ENCODE data around the gene FBXW4.

Gene FBXW4

DNA sequence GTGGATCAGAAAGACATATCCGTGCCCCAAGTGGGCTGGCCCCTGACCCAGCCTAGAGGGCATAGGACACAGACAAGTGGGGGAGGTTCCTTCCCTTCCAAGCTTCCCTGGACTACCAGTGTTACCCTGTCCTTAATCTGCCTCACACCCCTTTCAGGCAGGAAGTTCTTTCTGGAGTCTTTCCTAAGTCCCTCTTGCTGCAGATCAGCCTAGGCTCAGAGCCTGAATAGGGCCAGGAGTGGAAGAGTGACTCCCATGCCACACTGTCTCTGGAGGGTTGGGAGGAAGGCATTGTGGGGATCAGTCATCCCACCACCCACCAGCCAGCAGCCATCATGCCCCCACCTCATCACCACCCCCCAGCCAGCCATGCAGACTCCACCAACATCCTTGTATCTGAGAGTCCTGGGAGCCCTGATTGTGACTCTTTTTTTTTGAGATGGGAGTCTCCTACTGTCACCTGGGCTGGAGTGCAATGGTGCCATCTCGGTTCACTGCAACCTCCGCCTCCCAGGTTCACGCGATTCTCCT is 129.5 kb downstream of the FBXW4 start:
- DNase-seq, result no peak

DNA sequence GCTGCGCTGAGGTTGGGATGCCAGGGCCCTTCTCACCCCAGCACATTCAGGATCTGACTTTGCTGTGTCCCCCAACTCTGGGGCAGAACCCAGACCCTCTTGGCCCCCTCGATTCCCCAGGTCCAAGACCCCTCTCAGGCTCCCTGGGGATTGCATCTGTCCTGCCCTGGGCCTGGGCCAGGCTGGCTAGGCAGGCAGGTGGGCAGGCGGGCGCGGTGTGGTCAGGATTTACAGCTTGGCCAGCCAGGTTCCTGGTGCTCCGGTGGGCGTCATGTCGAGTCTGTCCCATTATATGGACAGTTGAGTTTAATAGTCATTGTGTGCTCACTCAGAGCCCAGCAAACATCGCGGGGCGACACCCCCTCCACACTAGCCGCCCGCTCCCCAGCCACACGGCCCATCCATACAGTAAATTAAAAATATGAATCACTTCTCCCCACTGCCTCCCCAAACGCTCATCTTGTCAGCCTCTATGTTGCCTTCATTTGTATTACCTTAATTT is 130.4 kb downstream of the FBXW4 start:
- DNase-seq, result no peak

DNA sequence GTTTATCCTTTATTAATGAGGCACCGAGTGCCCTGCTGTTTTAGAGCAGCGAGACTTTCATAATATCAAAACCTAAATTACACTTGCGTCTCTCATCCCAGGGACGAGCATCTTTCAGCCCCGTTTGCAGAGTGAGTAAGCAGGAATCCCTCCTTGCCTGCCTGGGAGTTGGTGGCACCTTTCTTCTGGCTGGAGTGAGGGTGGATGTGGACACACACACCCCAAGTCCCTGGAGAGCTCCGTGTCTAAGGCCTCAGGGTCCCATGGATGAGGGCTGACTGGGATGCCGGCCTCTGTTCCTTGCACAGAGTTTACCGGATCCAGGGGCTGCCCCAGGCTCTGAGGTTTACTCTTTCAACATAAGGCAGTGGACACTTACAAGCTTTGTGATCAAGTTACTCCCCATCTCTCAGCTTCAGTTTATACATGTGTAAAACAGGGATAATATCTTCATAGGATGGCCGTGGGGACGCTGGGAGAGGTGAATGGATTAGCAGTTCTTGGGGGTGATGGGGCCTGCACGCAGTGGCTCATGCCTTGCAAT is 131.4 kb downstream of the FBXW4 start:
- DNase-seq, result no peak

DNA sequence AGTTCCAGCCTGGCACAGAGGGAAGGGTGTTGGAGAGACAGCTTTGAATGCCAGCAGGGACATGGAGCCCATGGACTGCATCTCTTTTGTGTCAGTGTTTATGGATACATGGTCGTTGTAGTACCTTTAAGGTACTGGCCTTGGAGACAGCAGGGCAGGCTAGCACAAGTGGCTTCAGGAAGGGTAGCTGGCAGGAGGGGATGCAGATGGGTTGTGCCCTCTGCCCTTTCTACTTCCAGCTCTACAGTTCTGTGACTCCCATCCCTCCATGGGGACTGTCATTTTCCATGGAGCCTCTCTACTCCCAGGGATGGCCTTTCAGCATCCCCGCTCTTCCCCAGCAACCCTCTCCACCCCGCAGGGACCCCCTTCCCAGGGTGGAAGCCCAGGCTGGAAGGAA is 132.0 kb downstream of the FBXW4 start:
- no peak for DNase-seq

DNA sequence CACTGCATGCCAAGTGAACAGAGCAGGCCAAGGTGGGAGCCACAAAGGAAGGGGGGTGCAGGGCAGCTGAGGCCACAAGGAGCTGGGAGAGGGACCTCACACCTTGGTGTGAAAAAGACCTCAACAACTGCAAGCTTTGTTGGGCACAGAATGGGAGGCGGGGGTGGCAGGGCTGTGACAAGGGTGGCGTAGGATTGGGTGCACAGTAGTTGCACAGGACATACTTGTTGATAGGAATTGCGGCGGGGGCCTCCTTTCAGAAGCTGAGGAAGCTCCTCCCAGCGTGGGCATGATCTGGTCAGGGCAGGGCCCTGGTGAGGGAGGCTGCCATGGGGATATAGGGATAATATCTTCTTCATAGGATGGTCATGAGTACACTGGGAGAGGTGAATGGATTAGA is 132.7 kb downstream of the FBXW4 start:
- DNase-seq, result no peak

DNA sequence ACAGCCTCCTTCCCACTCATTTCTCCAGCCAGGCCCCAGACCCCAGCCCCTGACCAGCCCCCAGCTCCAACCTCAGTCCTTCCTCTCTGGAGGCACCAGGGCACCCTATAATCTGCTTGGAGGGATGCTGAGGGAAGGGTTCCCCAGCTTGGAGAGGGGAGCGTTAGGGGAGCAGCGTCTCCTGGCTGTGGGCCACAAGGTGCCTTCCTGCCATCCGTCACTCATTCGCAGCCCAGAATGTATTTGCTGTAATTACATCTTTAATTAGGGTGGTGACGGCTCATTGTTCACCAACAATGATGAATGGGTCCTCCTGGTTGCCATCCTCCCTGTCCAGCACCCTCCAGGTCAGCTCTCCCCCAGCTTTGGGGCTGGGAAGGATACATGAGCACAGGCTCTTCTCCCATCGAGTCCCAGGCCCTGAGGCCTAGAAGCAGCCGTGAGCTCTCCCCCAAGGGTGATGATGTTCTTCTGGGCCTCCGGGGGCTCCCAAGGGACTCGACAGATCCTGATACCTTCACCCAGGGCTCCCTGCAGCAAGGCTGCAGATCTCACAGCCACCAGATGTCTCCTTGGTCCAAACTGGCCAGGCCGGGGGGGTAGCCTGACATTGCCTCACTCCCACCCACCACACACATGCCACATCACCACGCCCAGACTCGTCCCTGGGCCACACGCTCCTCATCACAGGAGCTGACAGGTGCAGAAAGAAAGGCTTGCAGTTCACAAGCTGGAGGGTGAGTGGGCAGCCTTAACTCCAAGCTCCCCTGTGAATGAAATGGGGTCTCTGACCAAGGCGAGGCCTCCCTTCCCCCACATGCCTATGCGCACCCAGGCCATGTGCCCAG is 133.7 kb downstream of the FBXW4 start:
- no peak for DNase-seq

Measured in T-helper 9 cell (primary cell).